Nephron progenitor cell (in vitro differentiated cells): Measurements from ENCODE around the gene RGS6.

Experiments used
- DNase-seq: peaks from one replicate; pipeline ENCODE4 v3.0.0; 2021
- H3K27ac Mint-ChIP-seq: 2 replicates; pipeline ENCODE4 v1.8.0; 2021; ENCODE audit warnings: mild to moderate bottlenecking, moderate library complexity, mixed read lengths
- H3K27me3 Mint-ChIP-seq: 2 replicates; pipeline ENCODE4 v1.8.0; 2021; ENCODE audit warnings: mild to moderate bottlenecking, low read depth, mixed read lengths; ENCODE audit not compliant: poor library complexity
- H3K36me3 Mint-ChIP-seq: 2 replicates; pipeline ENCODE4 v1.8.0; 2021; ENCODE audit warnings: low read depth, mixed read lengths
- H3K4me1 Mint-ChIP-seq: 2 replicates; pipeline ENCODE4 v1.8.0; 2021; ENCODE audit warnings: mixed read lengths
- H3K4me3 Mint-ChIP-seq: 2 replicates; pipeline ENCODE4 v1.8.0; 2021; ENCODE audit warnings: mild to moderate bottlenecking, moderate library complexity, mixed read lengths
- H3K9me3 Mint-ChIP-seq: 2 replicates; pipeline ENCODE4 v1.8.0; 2021; ENCODE audit warnings: mild to moderate bottlenecking, moderate library complexity, mixed read lengths
- CTCF ChIP-seq: fragments of 200-600 bp; sonication (generic); IDR thresholded peaks from 2 replicates; pipeline ENCODE4 v1.5.0; 2021; ENCODE audit warnings: antibody characterized with exemption

RGS6 gene

GRCh38 chr14:71970272-71970671 is 38.0 kb downstream of the RGS6 start:
- Mint-ChIP-seq H3K36me3 (no peaks in the 10 kb centered on the region), H3K9me3 (peaks cover 13% of the 10 kb centered on the region), H3K4me1 (no peaks in the 10 kb centered on the region), H3K27me3 (peaks cover 4% of the 10 kb centered on the region), H3K27ac (no peak overlapping the region), H3K4me3 (no peak overlapping the region)
- TF ChIP-seq CTCF, result no peak
- no peak for DNase-seq

GRCh38 chr14:71985538-71986189 is 53.4 kb downstream of the RGS6 start:
- Mint-ChIP-seq H3K4me1 (peaks cover 10% of the 10 kb centered on the region), H3K36me3 (peaks cover 11% of the 10 kb centered on the region), H3K27me3 (peaks cover 5% of the 10 kb centered on the region), H3K9me3 (peaks cover 30% of the 10 kb centered on the region), H3K4me3 (no peak overlapping the region), H3K27ac (no peak overlapping the region)
- no peak for TF ChIP-seq CTCF
- DNase-seq, result no peak

GRCh38 chr14:71988476-71988875 is 56.2 kb downstream of the RGS6 start:
- no peak overlapping the region for H3K4me3 Mint-ChIP-seq
- H3K9me3 Mint-ChIP-seq, result peaks cover 8% of the 10 kb centered on the region
- no peak for DNase-seq
- H3K36me3 Mint-ChIP-seq, result no peaks in the 10 kb centered on the region
- no peak overlapping the region for H3K27ac Mint-ChIP-seq
- H3K27me3 Mint-ChIP-seq, result peaks cover 5% of the 10 kb centered on the region
- TF ChIP-seq CTCF, result no peak
- no peaks in the 10 kb centered on the region for H3K4me1 Mint-ChIP-seq

GRCh38 chr14:71988939-71989338 is 56.7 kb downstream of the RGS6 start:
- Mint-ChIP-seq H3K9me3 (peaks cover 4% of the 10 kb centered on the region), H3K36me3 (no peaks in the 10 kb centered on the region), H3K27ac (no peak overlapping the region), H3K4me1 (no peaks in the 10 kb centered on the region), H3K4me3 (no peak overlapping the region), H3K27me3 (peaks cover 1% of the 10 kb centered on the region)
- TF ChIP-seq CTCF, result no peak
- no peak for DNase-seq

GRCh38 chr14:71994416-71994815 is 62.2 kb downstream of the RGS6 start:
- Mint-ChIP-seq H3K4me3 (no peak overlapping the region), H3K9me3 (peaks cover 4% of the 10 kb centered on the region), H3K4me1 (no peaks in the 10 kb centered on the region), H3K27me3 (no peaks in the 10 kb centered on the region), H3K36me3 (no peaks in the 10 kb centered on the region), H3K27ac (no peak overlapping the region)
- no peak for TF ChIP-seq CTCF
- DNase-seq, result no peak

- DNase-seq, result no peak
- H3K9me3 Mint-ChIP-seq, result peaks cover 13% of the 10 kb centered on the region
- no peak for TF ChIP-seq CTCF
- no peak overlapping the region for H3K4me3 Mint-ChIP-seq
- no peaks in the 10 kb centered on the region for H3K4me1 Mint-ChIP-seq
- peaks cover 2% of the 10 kb centered on the region for H3K27me3 Mint-ChIP-seq
- no peak overlapping the region for H3K27ac Mint-ChIP-seq
- H3K36me3 Mint-ChIP-seq, result no peaks in the 10 kb centered on the region
Observed at GRCh38 chr14:71995741-71996140, 63.5 kb downstream of the RGS6 start.
